ENCODE results near the gene NPHP4.

GRCh38 chr1:6004412-6005123, 12.3 kb upstream of the NPHP4 start:
- TF ChIP-seq, protein P1, sequence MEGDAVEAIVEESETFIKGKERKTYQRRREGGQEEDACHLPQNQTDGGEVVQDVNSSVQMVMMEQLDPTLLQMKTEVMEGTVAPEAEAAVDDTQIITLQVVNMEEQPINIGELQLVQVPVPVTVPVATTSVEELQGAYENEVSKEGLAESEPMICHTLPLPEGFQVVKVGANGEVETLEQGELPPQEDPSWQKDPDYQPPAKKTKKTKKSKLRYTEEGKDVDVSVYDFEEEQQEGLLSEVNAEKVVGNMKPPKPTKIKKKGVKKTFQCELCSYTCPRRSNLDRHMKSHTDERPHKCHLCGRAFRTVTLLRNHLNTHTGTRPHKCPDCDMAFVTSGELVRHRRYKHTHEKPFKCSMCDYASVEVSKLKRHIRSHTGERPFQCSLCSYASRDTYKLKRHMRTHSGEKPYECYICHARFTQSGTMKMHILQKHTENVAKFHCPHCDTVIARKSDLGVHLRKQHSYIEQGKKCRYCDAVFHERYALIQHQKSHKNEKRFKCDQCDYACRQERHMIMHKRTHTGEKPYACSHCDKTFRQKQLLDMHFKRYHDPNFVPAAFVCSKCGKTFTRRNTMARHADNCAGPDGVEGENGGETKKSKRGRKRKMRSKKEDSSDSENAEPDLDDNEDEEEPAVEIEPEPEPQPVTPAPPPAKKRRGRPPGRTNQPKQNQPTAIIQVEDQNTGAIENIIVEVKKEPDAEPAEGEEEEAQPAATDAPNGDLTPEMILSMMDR (IDR thresholded peaks at IDR 0.05; ENCODE audit: low read depth, low read length, poor library complexity, severe bottlenecking) = no peak
- no peak for TF ChIP-seq EZH2phosphoT487 (IDR thresholded peaks at IDR 0.05; ENCODE audit: borderline replicate concordance, low read length)
